GM12878 (cell line): ENCODE measurements around the gene ANKRD45. TPM values are rescaled to one million over a fixed set of nuclear protein-coding genes. Genes with fewer than 3 reads are reported as not detected.
"Not testable (repeated sequence)": the region's sequence is repeated elsewhere in the genome, so short reads cannot be mapped to it uniquely, and the experiment has no call there.

Source experiments
- ATAC-seq: fragments of 200-7000 bp; cut with Tn5 transposase; 3 replicates; pipeline ENCODE4 v1.9.1; 2020; ENCODE audit warnings: mild to moderate bottlenecking, moderate library complexity
- BruUV-seq: library from RNA; stranded (reverse); fragments of 400-500 nt; replicated peaks from 2 replicates; lab custom pipeline; 2021; lab: Mats Ljungman, UMichigan
- CTCF ChIA-PET: fragments of 300-600 bp; sonication (Branson Sonifier 250); formaldehyde crosslinking; extraction: SDS; loops from one replicate; lab custom pipeline; 2021; ENCODE audit warnings: inconsistent platforms; lab: Yijun Ruan, JAX
- POLR2A ChIA-PET: fragments of 350-600 bp; formaldehyde crosslinking; extraction: SDS; loops from one replicate; lab custom pipeline; 2021; ENCODE audit warnings: inconsistent platforms; lab: Charles Lee
- RAD21 ChIA-PET: fragments of 300-600 bp; sonication (Branson Sonifier 250); formaldehyde crosslinking; loops from one replicate; lab custom pipeline; 2023; ENCODE audit warnings: antibody characterized with exemption; ENCODE audit not compliant: unreplicated experiment; lab: Charles Lee
- SMC1A ChIA-PET: fragments of 300-600 bp; sonication (Branson Sonifier 250); formaldehyde crosslinking; loops from one replicate; lab custom pipeline; 2023; ENCODE audit not compliant: unreplicated experiment, uncharacterized antibody; lab: Charles Lee
- DNase-seq: peaks from one replicate; pipeline ENCODE4 v3.0.0-alpha.2; 2011; ENCODE audit warnings: low read depth, low spot score
- FAIRE-seq: peaks from 3 replicates; lab custom pipeline; 2011; peaks lifted over from hg19 to GRCh38; lab: Jason Lieb, UNC
- H2AFZ ChIP-seq: 2 replicates; pipeline ENCODE4 v1.6.0; 2011; ENCODE audit warnings: low read depth, low read length, control low read depth; ENCODE audit not compliant: control insufficient read depth
- H3K27ac ChIP-seq: 2 replicates; pipeline ENCODE4 v1.5.1; 2011; ENCODE audit warnings: control low read depth; ENCODE audit not compliant: control insufficient read depth, insufficient read depth
- H3K27me3 ChIP-seq, 2 experiments: replicated peaks in 1 of 2; 2 replicates each; pipeline versions ENCODE4 v1.6.0 to v1.6.1; 2011; ENCODE audit warnings: low read length in 1 of 2; ENCODE audit not compliant: control insufficient read depth in 2 of 2, insufficient read depth in 2 of 2
- H3K36me3 ChIP-seq, 2 experiments: 2 replicates each; pipeline ENCODE4 v1.5.1; 2011; ENCODE audit warnings: low read length in 1 of 2; ENCODE audit not compliant: control insufficient read depth in 2 of 2, insufficient read depth in 2 of 2
- H3K4me1 ChIP-seq: 2 replicates; pipeline ENCODE4 v1.6.1; 2011; ENCODE audit warnings: mild to moderate bottlenecking, low read length, moderate library complexity, mixed read lengths; ENCODE audit not compliant: control insufficient read depth, insufficient read depth
- H3K4me2 ChIP-seq: 2 replicates; pipeline ENCODE4 v1.6.0; 2011; ENCODE audit warnings: control low read depth; ENCODE audit not compliant: control insufficient read depth, insufficient read depth
- H3K4me3 ChIP-seq: fragments of 200-600 bp; sonication (generic); 2 replicates; pipeline ENCODE4 v1.5.1; 2016
- H3K79me2 ChIP-seq: 2 replicates; pipeline ENCODE4 v1.6.0; 2011; ENCODE audit warnings: low read length; ENCODE audit not compliant: control insufficient read depth, insufficient read depth
- H3K9ac ChIP-seq: 2 replicates; pipeline ENCODE4 v1.8.0; 2011; ENCODE audit warnings: low read length, control low read depth, mixed read lengths; ENCODE audit not compliant: control insufficient read depth, insufficient read depth
- H3K9me3 ChIP-seq: replicated peaks from 3 replicates; pipeline ENCODE4 v1.5.1; 2011; ENCODE audit warnings: mild to moderate bottlenecking, low read length; ENCODE audit not compliant: control insufficient read depth, insufficient read depth
- H4K20me1 ChIP-seq: 2 replicates; pipeline ENCODE4 v1.6.0; 2011; ENCODE audit not compliant: control insufficient read depth, insufficient read depth
- ESRRA ChIP-seq: IDR thresholded peaks from 2 replicates; pipeline ENCODE4 v1.6.1; 2012; ENCODE audit warnings: mild to moderate bottlenecking, low read length, improper control_type of control experiment
- SREBF2 ChIP-seq: IDR thresholded peaks from 2 replicates; pipeline ENCODE4 v1.6.1; 2012; ENCODE audit warnings: mild to moderate bottlenecking, low read length
- WGBS: methylation state at CpG from one replicate; pipeline ENCODE4 v1.1.6; 2016; ENCODE audit warnings: low lambda C conversion rate; ENCODE audit not compliant: insufficient replicate concordance, insufficient coverage; ENCODE audit errors: missing lambda C conversion rate; 5-methylcytosine and 5-hydroxymethylcytosine counted together
- in situ Hi-C: fragments of 300-500 bp; cut with MboI; formaldehyde crosslinking; loops from 9 replicates; pipeline ENCODE4 v1.14.3; 2018; ENCODE audit warnings: mixed read lengths
- intact Hi-C: fragments of 100-400 bp; cut with micrococcal nuclease; formaldehyde crosslinking; loops from one replicate; pipeline ENCODE4 v1.14.2; 2022; ENCODE audit not compliant: unreplicated experiment
- polyA plus RNA-seq, 11 experiments: library from polyadenylated mRNA; depleted of rRNA in 4 of 11; unstranded in 6 of 11; stranded (reverse) in 5 of 11; fragments of >200 nt; fragmentation: Nextera tagmentation in 4 of 11; fragmentation: Illumina TruSeq in 1 of 11; extraction: Ambion mirVana in 4 of 11; extraction: Trizol in 1 of 11; gene quantifications; 1 replicate in 1 of 11; 2 replicates in 10 of 11; pipeline versions ENCODE4 v1.2.1 to v1.2.3, GENCODE V29; 2011 to 2016; ENCODE audit warnings: inconsistent platforms in 2 of 11, missing spikeins in 2 of 11, low read depth in 1 of 11
- total RNA-seq, 4 experiments: library from RNA; depleted of rRNA in 3 of 4; stranded (reverse); fragments of >200 nt in 3 of 4; fragmentation: Illumina TruSeq in 1 of 4; extraction: Trizol in 1 of 4; gene quantifications; 2 replicates each; pipeline versions ENCODE4 v1.2.1 to v1.2.3, GENCODE V29; 2013 to 2021

ANKRD45 gene
- total and polyA plus RNA-seq, 10 of the 15 experiments (the other 5 are each of a cell fraction or from before 2014, with no cell fraction given) = 0.04 to 0.15 (median 0.13) TPM; not detected in 5

GRCh38 chr1:173688300-173688699 lies 18.6 kb upstream of the ANKRD45 start:
- RAD21 ChIA-PET = no interaction called here
- H3K4me2 ChIP-seq = no peak overlapping the region
- H3K4me3 ChIP-seq = no peak overlapping the region
- intact Hi-C loops = no loop called here
- no peaks in the 10 kb centered on the region for H3K36me3 ChIP-seq
- POLR2A ChIA-PET = no interaction called here
- H4K20me1 ChIP-seq = no peaks in the 10 kb centered on the region
- no peaks in the 10 kb centered on the region for H3K79me2 ChIP-seq
- TF ChIP-seq SREBF2 (no peak), ESRRA (no peak)
- TF ChIP-seq, all 136 proteins: peak for 0
- no peak overlapping the region for H3K27ac ChIP-seq
- no peaks in the 10 kb centered on the region for H3K4me1 ChIP-seq
- DNase-seq = no peak
- SMC1A ChIA-PET = no interaction called here
- H3K9me3 ChIP-seq = no peaks in the 10 kb centered on the region
- in situ Hi-C loops = no loop called here
- BruUV-seq = no TSS peak
- no peak overlapping the region for H2AFZ ChIP-seq
- CTCF ChIA-PET = no interaction called here
- no peak for ATAC-seq
- FAIRE-seq = no peak
- 53% methylated on average over 2 of the region's 2 CpGs for WGBS
- no peak overlapping the region for H3K9ac ChIP-seq
- H3K27me3 ChIP-seq = no peaks in the 10 kb centered on the region

GRCh38 chr1:173685121-173685520 lies 15.5 kb upstream of the ANKRD45 start:
- H3K27me3 ChIP-seq, RAD21 ChIA-PET, H3K4me1 ChIP-seq, BruUV-seq, H3K27ac ChIP-seq, H2AFZ ChIP-seq, DNase-seq, H3K79me2 ChIP-seq, H3K4me3 ChIP-seq, H3K4me2 ChIP-seq, H4K20me1 ChIP-seq, H3K9me3 ChIP-seq, SMC1A ChIA-PET, intact Hi-C loops, ATAC-seq, H3K9ac ChIP-seq, H3K36me3 ChIP-seq, FAIRE-seq, in situ Hi-C loops: not testable (repeated sequence)
- POLR2A ChIA-PET = interaction anchor here (0.6 kb wide), 1 partner anchor 490 kb away, joined by 5 read pairs; no protein-coding TSS in a partner anchor
- WGBS = 43% methylated on average over 3 of the region's 3 CpGs
- CTCF ChIA-PET = interaction anchor here (0.6 to 1.1 kb wide), 2 partner anchors 21 to 265 kb away, joined by 3 read pairs; no protein-coding TSS in a partner anchor

GRCh38 chr1:173683838-173684237 lies 14.2 kb upstream of the ANKRD45 start:
- H3K4me2 ChIP-seq, H3K27me3 ChIP-seq, intact Hi-C loops, H3K4me3 ChIP-seq, POLR2A ChIA-PET, FAIRE-seq, SMC1A ChIA-PET, H2AFZ ChIP-seq, H4K20me1 ChIP-seq, H3K79me2 ChIP-seq, H3K36me3 ChIP-seq, BruUV-seq, H3K9ac ChIP-seq, H3K4me1 ChIP-seq, H3K9me3 ChIP-seq, ATAC-seq, in situ Hi-C loops, DNase-seq, H3K27ac ChIP-seq: not testable (repeated sequence)
- ChIA-PET CTCF (interaction anchor here (1.0 kb wide), 1 partner anchor 37 kb away, joined by 3 read pairs; no protein-coding TSS in a partner anchor), RAD21 (interaction anchor here (0.9 kb wide), 1 partner anchor 23 kb away, joined by 3 read pairs; no protein-coding TSS in a partner anchor)
- WGBS = 66% methylated on average over 4 of the region's 4 CpGs
